ENCODE results near the gene SYNRG.

Gene SYNRG

GRCh38 chr17:37479025-37479424, 130.2 kb downstream of the SYNRG start:
- DNase-seq (ENCODE audit: low read depth in 2 of 2, low spot score in 1 of 2) = no peak

DNA sequence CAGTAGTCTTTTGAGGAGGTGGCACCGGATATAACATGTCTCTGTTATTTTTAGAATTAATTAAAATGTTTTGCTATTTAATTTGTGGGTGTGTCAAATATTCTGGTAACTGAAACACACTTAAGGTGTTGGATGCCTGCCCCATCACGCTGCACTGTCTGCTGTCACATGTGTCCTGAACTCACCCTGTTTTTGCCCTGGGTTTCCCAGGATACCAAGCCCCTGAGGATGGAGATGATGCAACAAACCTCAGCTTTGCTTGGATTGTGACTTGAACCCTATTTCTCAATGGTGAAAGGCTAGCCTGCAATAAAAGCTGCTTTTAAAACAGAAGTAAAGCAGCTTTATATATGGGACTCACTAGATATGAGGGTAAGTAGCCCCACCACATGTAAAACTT, 131.0 kb downstream of the SYNRG start:
- DNase-seq (ENCODE audit: low read depth in 2 of 2, low spot score in 1 of 2) = no peak

GRCh38 chr17:37476431-37477120, 132.6 kb downstream of the SYNRG start:
- DNase-seq (ENCODE audit: low read depth in 2 of 2, low spot score in 1 of 2) = no peak

- no peak for DNase-seq (ENCODE audit: low read depth in 2 of 2, low spot score in 1 of 2)
Measured at GRCh38 chr17:37475731-37476420, 133.3 kb downstream of the SYNRG start.

- no peak for DNase-seq (ENCODE audit: low read depth in 2 of 2, low spot score in 1 of 2)
Measured at GRCh38 chr17:37470181-37470580, 139.0 kb downstream of the SYNRG start.

DNA sequence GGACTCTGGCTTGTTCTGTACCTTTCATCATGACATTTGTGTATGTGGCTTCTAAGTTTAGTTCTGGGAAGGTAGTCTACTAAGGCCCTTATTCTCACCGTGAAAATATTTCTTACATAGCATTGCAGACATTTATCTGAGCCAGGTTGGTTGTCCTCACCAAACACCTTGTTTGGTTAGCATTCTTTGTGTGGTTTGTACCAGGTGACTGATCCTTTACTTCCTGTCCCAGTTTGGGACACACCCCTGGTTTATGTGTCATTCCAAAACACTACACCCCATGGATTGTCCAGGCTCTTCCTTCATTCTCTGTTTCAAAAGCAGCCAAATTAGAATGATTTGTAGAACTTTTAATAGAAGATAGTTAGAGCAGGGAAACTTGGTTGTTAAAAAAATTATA, 142.7 kb downstream of the SYNRG start:
- no peak for DNase-seq (ENCODE audit: low read depth in 2 of 2, low spot score in 1 of 2)

GRCh38 chr17:37465069-37465616, 144.1 kb downstream of the SYNRG start:
- DNase-seq (ENCODE audit: low read depth in 2 of 2, low spot score in 1 of 2) = no peak
